Suprapubic skin (tissue), 4 donors: ENCODE data around the gene EVL. TPM values are rescaled to one million over a fixed set of nuclear protein-coding genes. Genes with fewer than 3 reads are reported as not detected.

Experiments
- DNase-seq, 2 donors: peaks; one replicate each; pipeline ENCODE4 v3.0.0-alpha.2; 2019; ENCODE audit warnings: low spot score in 2 of 2
- H3K27ac ChIP-seq: fragments of 200-600 bp; sonication (generic); one replicate; pipeline ENCODE4 v1.5.1; 2019
- H3K27me3 ChIP-seq: fragments of 200-600 bp; sonication (generic); one replicate; pipeline ENCODE4 v1.5.1; 2019
- H3K36me3 ChIP-seq: fragments of 200-600 bp; sonication (generic); one replicate; pipeline ENCODE4 v1.5.1; 2019
- H3K4me1 ChIP-seq: fragments of 200-600 bp; sonication (generic); one replicate; pipeline ENCODE4 v1.5.1; 2019
- H3K4me3 ChIP-seq: fragments of 200-600 bp; sonication (generic); one replicate; pipeline ENCODE4 v1.5.1; 2019; ENCODE audit warnings: mild to moderate bottlenecking
- H3K9me3 ChIP-seq: fragments of 200-600 bp; sonication (generic); one replicate; pipeline ENCODE4 v1.5.1; 2019
- EP300 ChIP-seq: sonication (generic); formaldehyde crosslinking; IDR thresholded peaks from one replicate; pipeline ENCODE4 v1.6.1; 2017; ENCODE audit warnings: antibody characterized with exemption
- POLR2A ChIP-seq, 2 donors: fragments of 450-650 bp; IDR thresholded peaks; one replicate each; pipeline ENCODE4 v1.6.1; 2017; ENCODE audit warnings: antibody characterized with exemption in 2 of 2, mild to moderate bottlenecking in 2 of 2, moderate library complexity in 2 of 2
- POLR2AphosphoS5 ChIP-seq, 3 donors: sonication (generic); formaldehyde crosslinking; IDR thresholded peaks; one replicate each; pipeline ENCODE4 v1.6.1; 2017; ENCODE audit warnings: antibody characterized with exemption in 3 of 3
- WGBS: methylation state at CpG from one replicate; pipeline ENCODE4 v1.1.5; 2018; 5-methylcytosine and 5-hydroxymethylcytosine counted together
- total RNA-seq, 4 donors: library from RNA; depleted of rRNA; stranded (reverse); fragments of >200 nt; gene quantifications; one replicate each; pipeline ENCODE4 v1.1.0, GENCODE V29; 2016
- TF ChIP-seq, protein P1 (sequence below), 2 donors: fragments of 200-600 bp in 1 of 2; fragments of 450-650 bp in 1 of 2; sonication (generic) in 1 of 2; IDR thresholded peaks; one replicate each; pipeline ENCODE4 v1.5.1; 2016 to 2019; ENCODE audit warnings: antibody characterized with exemption in 2 of 2, mild to moderate bottlenecking in 1 of 2, moderate library complexity in 1 of 2

EVL gene
- total RNA-seq, 4 donors from 2014 or later, result 48.8 to 80.0 (median 61.4) TPM

DNA sequence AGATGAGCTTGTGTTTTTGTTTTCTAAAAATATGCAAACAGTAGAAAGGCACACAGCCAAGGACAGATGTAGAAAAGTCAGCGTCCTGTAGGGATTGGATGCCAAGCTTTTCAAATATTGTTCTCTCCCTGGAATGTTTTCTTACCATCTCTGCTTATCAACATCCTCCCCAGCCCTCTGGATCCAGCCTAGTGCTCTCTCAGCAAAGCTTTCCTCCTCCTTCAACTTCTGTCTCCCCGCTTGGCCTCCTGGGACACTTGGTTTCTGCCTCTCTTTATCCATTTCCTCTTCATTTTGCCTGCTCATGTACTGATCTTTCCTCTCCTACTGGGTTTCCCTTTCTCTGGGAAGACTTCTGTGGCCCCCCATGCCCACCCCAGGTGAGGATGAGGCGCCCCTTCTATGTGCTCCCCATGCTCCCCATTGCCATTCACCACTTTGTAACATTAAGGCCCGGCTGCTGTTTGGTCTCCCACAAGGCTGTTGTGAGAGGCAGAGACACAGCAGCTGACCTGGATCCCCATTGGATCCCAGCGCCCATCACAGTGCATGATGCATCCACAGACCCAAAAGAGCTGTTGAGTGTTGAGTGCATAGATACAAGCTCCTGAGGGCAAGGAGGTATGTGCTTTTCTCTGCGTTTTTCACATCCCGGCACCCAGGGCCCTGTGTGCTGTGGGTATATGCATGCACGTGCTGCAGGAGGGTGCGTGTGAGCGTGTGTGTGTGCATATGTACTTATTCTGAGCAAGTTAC lies 38.2 kb downstream of the EVL start:
- peak in 1 of 2 donors; percentile 34 for DNase-seq
- Histone ChIP-seq H3K4me1 (peaks cover 55% of the 10 kb centered on the region), H3K27me3 (no peaks in the 10 kb centered on the region), H3K4me3 (no peak overlapping the region), H3K9me3 (no peaks in the 10 kb centered on the region), H3K27ac (no peak overlapping the region), H3K36me3 (peaks cover 4% of the 10 kb centered on the region)
- 77% methylated on average over 10 of the region's 10 CpGs for WGBS
- TF ChIP-seq EP300 (no peak), POLR2A (IDR thresholded peaks at IDR 0.05) (no peak), POLR2AphosphoS5 (IDR thresholded peaks at IDR 0.05) (no peak)
- TF ChIP-seq, protein P1, sequence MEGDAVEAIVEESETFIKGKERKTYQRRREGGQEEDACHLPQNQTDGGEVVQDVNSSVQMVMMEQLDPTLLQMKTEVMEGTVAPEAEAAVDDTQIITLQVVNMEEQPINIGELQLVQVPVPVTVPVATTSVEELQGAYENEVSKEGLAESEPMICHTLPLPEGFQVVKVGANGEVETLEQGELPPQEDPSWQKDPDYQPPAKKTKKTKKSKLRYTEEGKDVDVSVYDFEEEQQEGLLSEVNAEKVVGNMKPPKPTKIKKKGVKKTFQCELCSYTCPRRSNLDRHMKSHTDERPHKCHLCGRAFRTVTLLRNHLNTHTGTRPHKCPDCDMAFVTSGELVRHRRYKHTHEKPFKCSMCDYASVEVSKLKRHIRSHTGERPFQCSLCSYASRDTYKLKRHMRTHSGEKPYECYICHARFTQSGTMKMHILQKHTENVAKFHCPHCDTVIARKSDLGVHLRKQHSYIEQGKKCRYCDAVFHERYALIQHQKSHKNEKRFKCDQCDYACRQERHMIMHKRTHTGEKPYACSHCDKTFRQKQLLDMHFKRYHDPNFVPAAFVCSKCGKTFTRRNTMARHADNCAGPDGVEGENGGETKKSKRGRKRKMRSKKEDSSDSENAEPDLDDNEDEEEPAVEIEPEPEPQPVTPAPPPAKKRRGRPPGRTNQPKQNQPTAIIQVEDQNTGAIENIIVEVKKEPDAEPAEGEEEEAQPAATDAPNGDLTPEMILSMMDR (IDR thresholded peaks at IDR 0.05), result no peak

DNA sequence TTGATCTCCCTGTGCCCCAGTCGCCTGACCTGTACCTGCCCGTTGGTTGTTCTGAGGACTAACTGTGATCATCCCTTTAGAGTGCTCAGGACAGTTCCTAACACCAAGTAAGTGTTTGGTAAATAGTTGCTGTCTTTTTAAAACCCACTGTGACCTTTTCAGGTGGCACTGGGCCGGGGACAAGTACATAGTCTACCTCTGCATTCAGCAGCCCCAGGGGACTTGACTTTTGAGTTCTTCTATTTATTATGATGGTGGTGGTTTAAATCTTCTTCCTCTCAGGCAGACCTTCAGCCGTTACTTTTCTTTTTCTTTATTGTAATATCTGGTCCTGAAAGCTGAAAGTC lies 38.8 kb downstream of the EVL start:
- peak; percentile 28 to 48 for DNase-seq
- Histone ChIP-seq H3K4me1 (peaks cover 60% of the 10 kb centered on the region), H3K27ac (no peak overlapping the region), H3K27me3 (no peaks in the 10 kb centered on the region), H3K4me3 (no peak overlapping the region), H3K36me3 (no peaks in the 10 kb centered on the region), H3K9me3 (no peaks in the 10 kb centered on the region)
- WGBS, result 77% methylated on average over 4 of the region's 4 CpGs
- no peak for TF ChIP-seq POLR2AphosphoS5 (IDR thresholded peaks at IDR 0.05)
- TF ChIP-seq, protein P1 (IDR thresholded peaks at IDR 0.05), result no peak
- TF ChIP-seq POLR2A (IDR thresholded peaks at IDR 0.05), result no peak
- TF ChIP-seq EP300, result no peak

DNA sequence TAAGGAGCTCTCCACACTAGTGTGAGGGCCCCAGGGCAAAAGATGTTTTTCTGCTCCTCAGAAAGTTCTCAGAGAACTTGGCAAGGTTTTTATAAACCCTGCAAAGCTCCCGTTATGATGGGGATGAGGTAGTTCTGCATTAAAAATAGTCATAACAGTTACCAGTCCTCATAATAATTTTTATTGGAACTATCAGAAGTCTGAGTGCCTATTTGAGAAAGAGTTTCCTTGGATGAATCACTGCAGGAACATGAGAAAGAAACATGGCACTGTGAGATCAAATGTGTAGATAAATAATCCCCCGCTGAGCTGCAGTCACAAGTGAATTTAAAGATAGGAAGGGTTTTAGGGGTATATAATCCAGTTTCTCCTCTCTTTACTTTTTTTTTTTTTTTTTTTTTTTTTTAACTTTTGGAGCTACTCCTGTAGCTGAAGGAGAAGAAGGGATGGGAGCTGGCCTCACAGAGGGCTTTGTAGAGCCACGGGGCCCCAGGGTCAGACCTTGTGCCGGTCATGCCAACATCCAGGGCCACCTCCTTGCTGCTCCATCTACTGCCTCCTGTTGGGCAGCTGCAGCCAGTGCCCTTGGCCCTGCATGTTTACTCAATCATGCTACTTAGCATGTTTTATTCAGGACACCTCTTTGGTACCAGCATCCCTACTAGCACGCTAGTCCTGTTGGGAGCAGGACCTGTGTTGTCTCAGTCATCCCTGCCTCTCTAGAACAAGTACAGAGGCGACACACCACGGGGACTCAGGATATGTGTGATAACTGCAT lies 39.5 kb downstream of the EVL start:
- peak; percentile 28 to 51 for DNase-seq
- no peak overlapping the region for H3K4me3 ChIP-seq
- H3K36me3 ChIP-seq, result no peaks in the 10 kb centered on the region
- H3K27ac ChIP-seq, result no peak overlapping the region
- H3K4me1 ChIP-seq, result peaks cover 60% of the 10 kb centered on the region
- H3K9me3 ChIP-seq, result no peaks in the 10 kb centered on the region
- 78% methylated on average over 7 of the region's 7 CpGs for whole genome bisulfite sequencing
- H3K27me3 ChIP-seq, result no peaks in the 10 kb centered on the region
- TF ChIP-seq, protein P1 (IDR thresholded peaks at IDR 0.05), result peak in 1 of 2 donors; percentile 7
- no peak for TF ChIP-seq POLR2AphosphoS5 (IDR thresholded peaks at IDR 0.05)

DNA sequence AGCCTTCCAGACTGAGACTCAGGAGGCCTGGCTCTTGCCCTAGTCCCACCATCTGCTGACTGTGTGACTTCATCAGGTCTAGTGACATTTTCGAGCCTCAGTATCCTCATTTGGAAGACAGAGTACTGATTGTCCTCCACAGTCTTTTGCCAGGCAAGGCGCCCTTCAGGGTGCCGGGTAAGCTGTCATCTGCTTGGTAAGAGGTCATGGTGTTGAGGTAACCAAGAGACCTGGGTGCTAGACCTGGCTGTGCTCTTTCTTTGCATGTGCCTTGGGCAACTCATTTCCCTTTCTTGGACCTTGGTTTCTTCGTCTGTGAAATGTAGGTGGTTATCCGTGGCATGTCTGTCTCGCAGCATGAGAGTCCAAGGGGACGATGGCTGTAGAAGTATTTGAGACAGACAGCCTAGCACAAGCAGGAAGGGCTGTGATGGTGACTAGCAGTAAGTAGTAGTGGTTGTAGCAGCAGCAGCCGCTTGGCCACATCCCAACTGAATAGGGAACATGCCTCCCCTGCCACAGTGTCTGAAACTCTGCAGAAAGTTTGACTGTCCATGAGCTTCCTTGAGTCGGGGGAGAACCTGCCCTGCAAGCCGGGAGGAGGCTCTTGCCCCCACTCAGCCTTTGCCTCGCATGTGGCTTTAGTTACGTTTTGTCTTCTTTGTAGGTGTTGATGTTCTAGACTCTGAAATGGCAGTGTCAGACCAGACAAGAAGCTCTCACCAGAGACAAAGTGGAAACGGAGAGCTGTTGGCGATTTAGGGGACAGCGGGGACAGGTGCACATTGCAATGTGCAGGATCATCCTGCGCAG lies 40.3 kb downstream of the EVL start:
- peaks cover 60% of the 10 kb centered on the region for H3K4me1 ChIP-seq
- WGBS, result 84% methylated on average over 16 of the region's 16 CpGs
- TF ChIP-seq POLR2AphosphoS5 (IDR thresholded peaks at IDR 0.05), result no peak
- TF ChIP-seq POLR2A (IDR thresholded peaks at IDR 0.05), result no peak
- TF ChIP-seq, protein P1 (IDR thresholded peaks at IDR 0.05), result no peak
- no peak for TF ChIP-seq EP300
- no peaks in the 10 kb centered on the region for H3K27me3 ChIP-seq
- DNase-seq, result peak; percentile 59 to 67
- H3K4me3 ChIP-seq, result no peak overlapping the region
- no peaks in the 10 kb centered on the region for H3K36me3 ChIP-seq
- no peaks in the 10 kb centered on the region for H3K9me3 ChIP-seq
- H3K27ac ChIP-seq, result no peak overlapping the region
